Measurements from ENCODE around the gene SPATA45. TPM values are rescaled to one million over a fixed set of nuclear protein-coding genes. Genes with fewer than 3 reads are reported as not detected.

SPATA45 gene
- total RNA-seq: not detected
- long read RNA-seq, donor 1: 0 reads
- long read RNA-seq, donor 2: 0 reads

- intact Hi-C loops (cut with DNase I, micrococcal nuclease): no loop called here
- TF ChIP-seq CTCF (IDR thresholded peaks at IDR 0.05): no peak
- DNase-seq: no peak
- H3K9me3 ChIP-seq: no peaks in the 10 kb centered on the region
- no peaks in the 10 kb centered on the region for H3K4me1 ChIP-seq (ENCODE audit: low read depth)
- no peaks in the 10 kb centered on the region for H3K36me3 ChIP-seq (ENCODE audit: low read depth)
- no peak for ATAC-seq
- no peak within 1 kb of the TSS for H3K4me3 ChIP-seq
These were observed at the start of gene SPATA45 for GRCh38 chr1:212847549-212847948. TSS of gene SPATA45 (minus strand) at chr1:212847649. CDS start at chr1:212836149, 11,500 bp downstream.

- TF ChIP-seq CTCF (IDR thresholded peaks at IDR 0.05): no peak
- no peak for DNase-seq
- intact Hi-C loops (cut with DNase I, micrococcal nuclease): no loop called here
- ATAC-seq: no peak
- Histone ChIP-seq H3K4me3 (no peak overlapping the region), H3K9me3 (no peaks in the 10 kb centered on the region), H3K4me1 (ENCODE audit: low read depth) (no peaks in the 10 kb centered on the region), H3K36me3 (ENCODE audit: low read depth) (no peaks in the 10 kb centered on the region)
These were observed 44.7 kb upstream of the SPATA45 start for GRCh38 chr1:212892108-212892507.

- intact Hi-C loops (cut with DNase I, micrococcal nuclease): no loop called here
- TF ChIP-seq CTCF (IDR thresholded peaks at IDR 0.05): no peak
- ATAC-seq: no peak
These were observed 37.1 kb upstream of the SPATA45 start for GRCh38 chr1:212884592-212884991.

GRCh38 chr1:212879947-212880690, 32.7 kb upstream of the SPATA45 start:
- Histone ChIP-seq H3K4me1 (ENCODE audit: low read depth) (no peaks in the 10 kb centered on the region), H3K4me3 (no peak overlapping the region), H3K9me3 (no peaks in the 10 kb centered on the region), H3K36me3 (ENCODE audit: low read depth) (no peaks in the 10 kb centered on the region)
- TF ChIP-seq CTCF (IDR thresholded peaks at IDR 0.05): no peak
- ATAC-seq (no peak), DNase-seq (no peak)
- intact Hi-C loops (cut with DNase I, micrococcal nuclease): no loop called here

More at GRCh38 chr1:212884592-212884991, 37.1 kb upstream of the SPATA45 start:
- H3K36me3 ChIP-seq (ENCODE audit: low read depth): no peaks in the 10 kb centered on the region
- H3K4me1 ChIP-seq (ENCODE audit: low read depth): no peaks in the 10 kb centered on the region
- no peak overlapping the region for H3K4me3 ChIP-seq
- DNase-seq: no peak
- no peaks in the 10 kb centered on the region for H3K9me3 ChIP-seq

- Histone ChIP-seq H3K9me3 (no peaks in the 10 kb centered on the region), H3K36me3 (ENCODE audit: low read depth) (no peaks in the 10 kb centered on the region), H3K4me3 (no peak overlapping the region), H3K4me1 (ENCODE audit: low read depth) (no peaks in the 10 kb centered on the region)
- intact Hi-C loops (cut with DNase I, micrococcal nuclease): no loop called here
- DNase-seq (no peak), ATAC-seq (no peak)
- no peak for TF ChIP-seq CTCF (IDR thresholded peaks at IDR 0.05)
These were observed 31.0 kb upstream of the SPATA45 start for GRCh38 chr1:212878418-212878817.
